Activated CD8-positive, alpha-beta memory T cell treated with anti-CD3 and anti-CD28 coated beads, Interleukin-2, amount 50 U/mL, for 1 hour (primary cell): ENCODE measurements around the gene SUSD6.
"Not testable (repeated sequence)": the region's sequence is repeated elsewhere in the genome, so short reads cannot be mapped to it uniquely, and the experiment has no call there.

Experiments used
- DNase-seq: peaks from one replicate; pipeline ENCODE4 v3.0.0-alpha.2; 2020; ENCODE audit errors: extremely low read depth

Gene SUSD6

GRCh38 chr14:69694730-69695281 is 83.4 kb downstream of the SUSD6 start:
- no peak for DNase-seq

GRCh38 chr14:69695322-69696203 is 84.2 kb downstream of the SUSD6 start:
- DNase-seq, result no peak

GRCh38 chr14:69696204-69696527 is 84.8 kb downstream of the SUSD6 start:
- DNase-seq, result no peak

GRCh38 chr14:69696633-69697557 is 85.5 kb downstream of the SUSD6 start:
- no peak for DNase-seq

DNA sequence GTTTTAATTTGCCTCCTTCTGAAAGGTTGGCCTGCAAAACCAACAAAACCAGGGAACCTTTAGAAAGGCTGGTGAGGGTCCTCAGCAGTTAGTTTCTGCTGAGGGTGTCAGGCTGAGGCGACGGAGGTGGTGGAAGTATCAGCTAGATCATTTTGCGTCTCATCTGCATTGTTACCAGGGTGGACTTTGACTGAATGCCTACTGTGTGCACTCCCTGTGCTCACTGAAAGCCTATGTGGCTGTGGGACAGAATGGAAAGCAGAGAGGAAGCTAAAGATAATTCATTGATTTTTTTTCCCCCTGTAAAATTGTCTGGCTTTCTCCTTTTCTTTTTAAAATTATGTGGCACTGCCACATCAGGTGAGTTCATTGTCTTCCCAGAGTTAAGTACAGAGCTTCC is 87.2 kb downstream of the SUSD6 start:
- no peak for DNase-seq

DNA sequence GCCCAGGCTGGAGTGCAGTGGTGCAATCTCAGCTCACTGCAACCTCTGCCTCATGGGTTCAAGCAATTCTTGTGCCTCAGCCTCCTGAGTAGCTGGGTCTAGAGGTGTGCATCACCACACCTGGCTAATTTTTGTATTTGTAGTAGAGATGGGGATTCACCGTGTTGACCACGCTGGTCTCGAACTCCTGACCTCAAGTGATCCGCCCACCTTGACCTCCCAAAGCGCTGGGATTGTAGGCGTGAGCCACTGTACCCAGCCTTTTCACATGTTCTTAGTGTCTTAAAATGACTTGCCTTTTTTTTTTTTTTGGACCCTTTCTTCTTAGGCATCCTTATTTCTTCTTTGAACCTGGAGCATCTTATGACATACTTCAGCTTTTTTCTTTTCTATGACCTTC is 87.8 kb downstream of the SUSD6 start:
- not testable (repeated sequence) for DNase-seq

DNA sequence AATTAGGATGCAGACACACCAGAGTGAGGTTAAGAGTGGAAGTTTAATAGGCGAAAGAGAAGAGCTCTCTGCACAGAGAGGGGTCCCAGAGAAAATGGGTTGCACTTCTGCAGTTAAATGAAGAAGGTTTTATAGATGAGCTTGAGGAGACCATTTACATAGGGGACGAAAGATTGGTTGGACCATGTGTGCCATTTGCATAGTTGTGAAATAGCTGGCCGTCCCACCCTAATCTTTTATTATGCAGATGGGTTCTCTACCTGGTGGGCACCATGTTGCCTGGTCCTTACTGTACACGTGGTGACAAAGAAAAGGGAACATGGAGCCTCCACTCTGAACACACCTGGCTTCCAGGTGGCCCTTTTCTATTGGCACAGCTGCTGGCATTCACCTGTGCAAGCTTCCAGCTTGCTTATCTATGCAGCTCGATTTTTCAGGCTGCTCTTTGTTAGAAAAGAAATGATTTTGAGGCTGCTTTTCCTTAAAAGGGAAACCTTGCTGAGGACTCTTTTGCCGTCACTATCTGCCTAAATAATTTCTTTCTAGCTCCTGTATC is 88.4 kb downstream of the SUSD6 start:
- DNase-seq, result no peak

DNA sequence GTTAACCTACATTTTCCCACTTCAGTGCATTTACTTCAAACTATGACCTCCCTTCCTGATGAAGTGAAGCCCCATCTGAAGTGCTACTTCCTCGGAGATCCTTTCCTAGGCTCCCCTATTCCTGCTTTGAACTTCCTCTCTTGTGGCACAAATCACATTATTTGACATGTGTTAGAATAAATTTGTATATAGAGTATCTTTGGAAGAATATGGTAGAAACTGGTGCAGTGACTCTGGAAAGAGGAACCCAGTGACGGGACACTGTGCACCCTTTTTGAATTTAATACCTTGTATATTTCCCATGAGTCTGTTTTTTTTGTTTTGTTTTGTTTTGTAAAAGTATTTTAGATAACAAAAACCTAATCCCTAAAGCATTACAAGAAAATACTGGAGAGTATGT is 89.2 kb downstream of the SUSD6 start:
- no peak for DNase-seq

DNA sequence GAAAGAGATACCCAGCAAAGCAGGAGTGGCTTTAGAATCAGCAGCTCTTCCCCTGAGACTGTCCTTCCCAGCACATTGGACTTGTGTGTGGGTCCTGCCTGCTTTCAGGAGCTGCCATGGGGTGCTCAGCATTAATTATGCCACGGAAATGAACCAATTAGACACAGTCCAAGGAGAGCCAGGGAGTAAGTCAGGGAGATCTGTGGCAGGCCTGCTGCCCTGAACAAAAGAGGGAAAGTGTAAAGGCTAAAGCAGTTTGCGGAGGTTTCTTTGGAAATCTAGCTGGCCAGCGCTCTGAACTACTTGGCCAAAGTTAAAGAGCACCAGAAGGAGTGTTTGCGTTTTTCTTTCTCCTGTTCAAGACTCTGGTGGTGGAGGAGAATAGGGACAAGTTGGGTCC is 89.9 kb downstream of the SUSD6 start:
- no peak for DNase-seq

DNA sequence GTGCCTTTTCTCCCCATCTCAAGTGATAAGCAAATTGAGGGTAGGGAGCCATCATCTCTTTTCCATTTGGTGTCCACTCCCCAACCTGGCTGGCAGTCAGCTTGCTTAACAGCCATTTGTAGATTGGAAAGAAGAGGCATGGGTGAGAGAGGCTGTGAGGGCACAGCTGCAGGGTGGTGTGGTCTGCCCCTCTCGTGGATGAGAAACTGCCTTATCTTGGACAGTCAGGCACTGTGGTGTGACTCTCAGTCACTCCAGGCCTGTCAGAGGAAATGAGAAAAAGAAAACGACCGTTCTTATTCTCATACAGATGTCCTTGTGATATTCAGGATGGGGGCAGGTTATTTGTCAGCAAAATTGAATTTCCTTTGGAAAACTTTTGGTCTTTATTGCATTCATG is 90.5 kb downstream of the SUSD6 start:
- no peak for DNase-seq

DNA sequence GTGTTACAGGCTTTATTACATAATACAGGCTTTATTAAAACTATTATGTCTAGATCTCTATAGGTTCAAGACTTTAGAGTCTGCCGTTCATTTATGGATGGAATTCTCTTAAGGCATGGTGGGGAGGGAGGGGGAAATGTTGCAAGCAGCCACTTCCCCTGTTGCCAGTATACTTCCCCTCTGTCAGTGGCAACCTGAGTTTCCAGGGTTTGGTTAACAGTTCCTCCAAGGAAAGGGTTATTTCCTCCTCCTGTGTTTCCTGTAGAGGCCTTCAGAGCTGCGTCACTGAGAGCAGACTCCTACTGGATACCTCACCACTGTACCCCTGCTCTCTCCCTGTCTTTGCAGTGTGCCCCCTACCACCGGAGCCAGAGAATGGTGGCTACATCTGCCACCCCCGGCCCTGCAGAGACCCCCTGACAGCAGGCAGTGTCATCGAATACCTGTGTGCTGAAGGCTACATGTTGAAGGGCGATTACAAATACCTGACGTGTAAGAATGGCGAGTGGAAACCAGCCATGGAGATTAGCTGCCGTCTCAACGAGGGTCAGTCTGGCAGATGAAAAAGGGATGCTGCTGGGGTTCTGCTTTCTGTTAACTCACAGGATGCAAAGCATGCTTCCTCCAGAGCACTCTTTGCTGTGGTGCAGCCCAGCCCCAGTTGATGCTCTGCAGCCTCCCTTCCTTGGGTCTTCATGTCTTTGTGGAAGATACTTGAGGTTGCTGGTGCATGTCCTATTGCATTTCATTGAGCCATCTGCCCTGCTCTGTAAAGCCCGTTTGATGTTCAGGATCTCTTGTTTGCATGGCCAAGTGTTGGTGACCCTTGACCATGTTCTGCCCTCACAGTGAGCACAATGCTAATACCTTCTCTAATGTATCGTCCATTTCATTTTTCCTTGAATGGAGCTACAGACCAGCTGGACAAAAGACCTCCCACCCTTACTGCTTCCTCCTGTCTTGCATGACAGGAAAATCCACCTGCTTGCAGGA is 91.9 kb downstream of the SUSD6 start:
- DNase-seq, result no peak

GRCh38 chr14:69704319-69704718 is 92.9 kb downstream of the SUSD6 start:
- no peak for DNase-seq

GRCh38 chr14:69705706-69706105 is 94.3 kb downstream of the SUSD6 start:
- no peak for DNase-seq

- no peak for DNase-seq
Measured at GRCh38 chr14:69708049-69708448, 96.7 kb downstream of the SUSD6 start.

DNA sequence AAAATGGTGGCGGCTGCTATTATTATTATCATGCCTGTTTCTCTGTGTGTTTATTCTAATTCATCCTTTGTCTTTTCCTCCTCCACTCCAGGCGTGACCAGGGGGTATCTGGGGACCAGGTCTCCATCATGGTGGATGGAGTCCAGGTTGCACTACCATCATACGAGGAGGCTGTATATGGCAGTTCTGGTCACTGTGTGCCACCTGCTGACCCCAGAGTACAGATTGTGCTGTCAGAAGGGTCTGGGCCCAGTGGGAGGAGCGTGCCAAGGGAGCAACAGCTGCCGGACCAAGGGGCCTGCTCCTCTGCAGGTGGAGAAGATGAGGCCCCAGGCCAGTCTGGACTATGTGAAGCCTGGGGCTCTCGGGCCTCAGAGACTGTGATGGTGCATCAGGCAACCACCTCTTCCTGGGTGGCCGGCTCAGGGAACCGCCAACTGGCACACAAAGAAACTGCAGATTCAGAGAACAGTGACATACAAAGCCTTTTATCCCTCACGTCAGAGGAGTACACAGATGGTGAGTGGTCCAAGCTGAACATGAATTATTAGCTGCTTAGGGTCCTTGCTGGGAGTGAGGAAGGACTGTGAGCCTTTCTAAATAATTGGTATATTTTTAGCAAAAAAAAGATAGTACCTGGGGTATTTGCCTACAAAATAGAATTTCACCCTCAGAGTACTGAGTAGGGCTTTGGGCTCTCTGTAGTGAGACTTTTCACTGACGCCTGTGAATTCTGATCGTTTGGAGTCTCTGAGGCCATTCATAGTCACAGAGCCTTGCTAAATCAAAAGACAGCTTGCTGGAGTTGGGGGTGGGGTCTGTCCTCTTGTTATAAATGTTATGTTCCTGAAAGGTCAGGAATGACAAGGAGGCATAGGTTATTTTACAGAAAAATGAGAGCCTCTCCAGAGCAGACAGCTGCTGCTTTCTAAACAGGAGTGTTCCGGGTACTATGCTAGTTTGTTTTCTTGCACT is 97.5 kb downstream of the SUSD6 start:
- no peak for DNase-seq

GRCh38 chr14:69710378-69710777 is 99.0 kb downstream of the SUSD6 start:
- DNase-seq, result no peak

DNA sequence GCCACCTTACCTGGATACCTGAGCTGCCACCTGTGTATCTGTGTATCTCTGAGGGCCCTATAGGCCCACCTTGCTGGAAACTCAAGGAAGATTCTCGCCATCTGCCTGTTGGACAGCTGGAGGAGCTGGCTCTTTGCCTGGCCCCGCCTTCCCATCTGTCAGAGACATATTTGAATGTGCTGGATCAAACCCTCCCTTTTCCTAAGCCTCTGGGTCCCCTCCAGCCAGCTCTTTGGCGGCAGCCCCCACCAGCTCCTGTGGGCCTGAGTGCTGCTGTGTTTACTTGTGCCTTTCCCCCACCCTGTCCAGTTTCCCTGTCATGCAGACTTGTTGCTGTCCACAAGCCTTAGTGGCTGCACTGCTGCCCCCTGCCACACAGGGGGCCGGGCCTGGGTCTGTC is 99.7 kb downstream of the SUSD6 start:
- no peak for DNase-seq

DNA sequence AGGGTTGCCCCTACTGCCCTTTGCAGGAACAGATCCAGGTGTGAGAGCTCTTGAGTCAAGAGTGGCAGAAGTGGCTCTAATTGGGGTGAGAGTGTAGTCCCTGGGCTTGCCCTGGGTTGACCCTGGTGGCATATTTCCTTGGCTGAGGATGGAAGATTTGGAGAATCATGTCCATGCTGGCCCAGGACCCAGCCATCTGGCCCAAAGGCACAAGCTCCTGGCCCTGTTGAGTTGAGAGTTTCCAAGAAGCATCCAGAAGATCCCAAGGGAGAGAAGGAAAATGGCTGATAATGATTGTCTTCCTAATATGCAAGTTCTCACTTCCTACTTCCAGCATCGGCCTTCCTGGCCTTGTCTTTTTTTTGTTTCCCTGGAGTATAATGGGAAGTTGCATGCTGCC is 100.1 kb downstream of the SUSD6 start:
- DNase-seq, result no peak

DNA sequence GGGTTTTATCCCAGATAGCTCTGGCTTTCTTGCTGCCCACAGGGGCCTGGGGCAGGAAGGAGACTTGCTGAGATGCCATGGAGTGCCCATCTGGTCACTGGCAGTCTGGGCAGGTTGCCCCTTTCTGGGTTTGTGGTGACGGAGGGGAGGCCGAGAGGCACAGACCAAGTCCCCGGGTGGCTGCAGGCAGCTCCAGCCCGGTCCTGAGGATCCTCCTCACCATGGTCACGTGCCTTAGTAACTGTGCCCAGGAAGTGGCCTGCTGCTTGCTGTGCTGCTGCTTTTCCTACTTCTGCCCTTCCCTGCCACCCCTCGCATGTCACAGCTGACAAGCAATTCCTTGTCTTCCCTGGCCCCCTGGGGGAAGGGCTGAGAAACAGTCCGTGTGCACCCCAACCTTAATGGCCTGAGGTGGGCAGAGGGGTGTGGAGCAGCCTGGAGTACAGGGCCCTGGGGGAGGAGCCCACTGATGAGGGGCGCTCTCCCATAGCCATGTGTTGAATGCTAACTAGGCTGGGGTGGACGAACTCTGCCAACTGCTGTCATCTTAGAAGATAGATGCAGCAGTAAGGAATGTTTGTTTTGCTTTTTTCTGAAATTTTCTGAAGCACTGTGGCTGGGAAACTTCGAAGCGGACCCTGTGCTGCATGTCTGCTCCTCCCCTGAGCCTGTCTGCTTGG is 100.6 kb downstream of the SUSD6 start:
- no peak for DNase-seq
